ENCODE data around the gene HM13.
A peak's percentile ranks its signal among the peaks of the same experiment; 100 is the strongest.
"Not testable (repeated sequence)": the region's sequence is repeated elsewhere in the genome, so short reads cannot be mapped to it uniquely, and the experiment has no call there.

Gene HM13

GRCh38 chr20:31565699-31566318 is 51.6 kb downstream of the HM13 start:
- no peak for DNase-seq

DNA sequence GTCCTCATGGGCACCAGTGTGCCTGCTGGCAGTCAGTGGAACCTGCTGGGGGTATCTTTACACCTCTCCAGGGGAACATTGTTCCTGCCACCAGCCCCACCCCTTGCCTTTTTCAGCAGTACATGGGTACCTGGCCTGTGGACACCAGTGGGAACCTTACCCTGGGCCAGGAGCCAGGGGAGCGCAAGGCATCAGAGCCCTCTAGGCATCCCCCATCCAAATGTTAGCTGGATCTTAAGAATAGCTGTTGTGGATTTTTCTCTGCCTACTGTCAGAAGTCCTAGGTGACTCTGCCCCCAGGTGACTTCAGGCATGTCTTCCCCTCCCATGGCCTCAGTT is 52.0 kb downstream of the HM13 start:
- no peak for DNase-seq

DNA sequence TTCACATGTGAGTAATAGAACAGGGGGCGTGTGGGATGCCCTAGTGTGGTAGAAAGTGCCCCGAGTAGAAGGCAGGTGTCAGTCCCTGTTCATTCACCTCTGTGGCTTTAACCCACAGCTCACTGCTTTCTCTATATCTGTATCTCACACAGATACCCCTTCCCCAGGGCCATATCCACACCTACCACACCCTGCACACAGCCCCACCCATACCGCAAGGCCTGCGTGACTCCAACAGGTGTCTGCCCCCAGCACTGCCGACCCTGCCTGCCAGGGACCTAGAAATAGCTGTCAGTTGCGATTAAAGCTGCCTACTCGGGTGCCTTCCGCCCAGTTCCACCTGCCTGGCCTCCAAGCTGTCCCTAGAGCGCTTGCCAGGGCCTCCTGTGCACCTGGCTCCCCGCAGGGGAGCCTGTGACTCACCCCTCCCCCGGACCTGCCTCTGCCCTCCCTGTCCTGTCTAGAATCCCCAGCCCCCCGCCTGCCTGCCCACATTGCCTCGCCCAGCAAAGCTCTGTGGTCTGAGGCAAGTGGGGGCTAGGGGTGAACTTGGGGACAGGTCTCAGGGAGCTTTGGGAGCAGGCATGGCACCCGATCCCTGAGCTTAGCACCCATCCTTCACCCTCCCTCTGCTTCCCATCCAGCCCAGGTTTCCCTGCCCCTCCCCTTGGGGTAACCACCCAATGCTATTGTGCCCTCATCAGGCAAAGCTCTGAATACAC is 52.6 kb downstream of the HM13 start:
- no peak for DNase-seq

DNA sequence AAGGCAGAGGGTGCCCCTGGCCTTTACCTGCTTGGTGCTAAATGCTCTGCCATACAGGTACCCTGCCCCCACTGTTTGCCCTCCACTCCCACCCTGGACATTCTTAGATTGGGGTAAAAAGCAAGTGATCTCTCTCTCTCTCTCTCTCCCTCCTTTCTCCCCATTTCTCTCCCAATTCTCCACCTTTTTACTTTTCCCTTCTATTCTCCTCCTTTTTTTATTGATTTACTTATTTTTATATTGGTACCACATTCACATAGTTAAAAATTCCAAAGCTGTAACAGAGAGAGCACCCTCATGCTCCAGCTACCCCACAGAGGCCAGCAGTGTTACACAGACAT is 53.1 kb downstream of the HM13 start:
- no peak for DNase-seq

DNA sequence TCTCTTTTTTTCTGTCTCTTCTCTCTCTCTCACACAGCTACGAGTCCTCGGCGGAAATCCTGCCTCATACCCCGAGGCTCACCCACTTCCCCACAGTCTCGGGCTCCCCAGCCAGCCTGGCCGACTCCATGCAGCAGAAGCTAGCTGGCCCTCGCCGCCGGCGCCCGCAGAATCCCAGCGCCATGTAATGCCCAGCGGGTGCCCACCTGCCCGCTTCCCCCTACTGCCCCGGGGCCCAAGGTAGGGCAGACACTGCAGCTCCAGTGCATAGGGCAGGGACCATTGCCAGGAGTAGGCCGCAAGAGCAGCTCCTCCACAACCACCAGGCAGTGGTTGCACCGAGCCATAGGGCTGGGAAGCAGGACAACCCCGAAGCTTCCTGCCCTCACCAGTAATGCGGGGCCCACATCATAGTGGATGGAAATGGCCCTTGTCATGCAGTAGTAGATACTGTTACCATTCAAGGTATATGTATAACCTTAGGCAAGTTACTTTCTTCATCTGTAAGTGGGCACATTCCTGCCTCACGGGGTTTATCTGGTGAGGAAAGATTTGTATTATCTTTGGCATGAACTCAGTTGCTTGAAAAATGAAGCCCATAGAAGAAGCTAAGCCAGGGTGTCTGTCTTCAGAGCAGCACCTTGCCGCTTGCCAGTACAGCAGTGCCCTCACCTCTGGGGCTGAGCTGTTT is 53.9 kb downstream of the HM13 start:
- no peak for DNase-seq

- DNase-seq, result peak in 3 of 58 donors; percentile 3 to 22 (median 4)
Measured at GRCh38 chr20:31568773-31569162, 54.5 kb downstream of the HM13 start.

DNA sequence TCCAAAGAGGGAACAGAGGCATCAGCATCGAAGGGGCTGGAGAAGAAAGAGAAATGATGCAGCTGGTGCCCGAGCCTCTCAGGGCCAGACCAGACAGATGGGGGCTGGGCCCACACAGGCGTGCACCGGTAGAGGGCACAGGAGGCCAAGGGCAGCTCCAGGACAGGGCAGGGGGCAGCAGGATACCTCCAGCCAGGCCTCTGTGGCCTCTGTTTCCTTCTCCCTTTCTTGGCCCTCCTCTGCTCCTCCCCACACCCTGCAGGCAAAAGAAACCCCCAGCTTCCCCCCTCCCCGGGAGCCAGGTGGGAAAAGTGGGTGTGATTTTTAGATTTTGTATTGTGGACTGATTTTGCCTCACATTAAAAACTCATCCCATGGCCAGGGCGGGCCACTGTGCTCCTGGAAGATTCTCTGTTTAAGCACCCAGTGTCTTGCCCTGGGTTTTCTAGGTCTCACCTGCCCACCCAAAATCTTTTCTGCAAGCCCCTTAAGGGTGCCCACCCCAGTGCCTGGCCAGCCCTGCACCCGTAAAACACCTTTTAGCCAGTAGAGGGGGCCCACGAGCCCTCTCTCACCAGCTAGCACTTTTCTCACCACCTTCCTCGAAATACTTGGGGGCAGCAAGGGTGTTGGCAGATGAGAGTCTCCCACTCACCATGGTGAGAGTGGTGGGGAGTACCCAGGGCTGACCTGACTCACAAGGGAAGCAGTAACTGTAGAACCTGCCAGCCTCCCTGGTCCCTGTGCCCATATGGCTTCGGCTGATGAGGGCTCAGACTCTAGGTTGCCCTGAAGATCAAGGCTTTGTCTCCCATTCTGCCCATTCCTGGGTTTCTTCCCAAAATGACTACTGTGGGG is 55.1 kb downstream of the HM13 start:
- peak in 51 of 58 donors; percentile 9 to 74 (median 38) for DNase-seq

- peak in 1 of 58 donors; percentile 42 for DNase-seq
Measured at GRCh38 chr20:31570021-31570463, 55.8 kb downstream of the HM13 start.

- peak in 57 of 58 donors; percentile 22 to 94 (median 80) for DNase-seq
Measured at GRCh38 chr20:31570735-31571617, 56.7 kb downstream of the HM13 start.

GRCh38 chr20:31572042-31572700 is 57.9 kb downstream of the HM13 start:
- peak in 10 of 58 donors; percentile 38 to 69 (median 56) for DNase-seq

DNA sequence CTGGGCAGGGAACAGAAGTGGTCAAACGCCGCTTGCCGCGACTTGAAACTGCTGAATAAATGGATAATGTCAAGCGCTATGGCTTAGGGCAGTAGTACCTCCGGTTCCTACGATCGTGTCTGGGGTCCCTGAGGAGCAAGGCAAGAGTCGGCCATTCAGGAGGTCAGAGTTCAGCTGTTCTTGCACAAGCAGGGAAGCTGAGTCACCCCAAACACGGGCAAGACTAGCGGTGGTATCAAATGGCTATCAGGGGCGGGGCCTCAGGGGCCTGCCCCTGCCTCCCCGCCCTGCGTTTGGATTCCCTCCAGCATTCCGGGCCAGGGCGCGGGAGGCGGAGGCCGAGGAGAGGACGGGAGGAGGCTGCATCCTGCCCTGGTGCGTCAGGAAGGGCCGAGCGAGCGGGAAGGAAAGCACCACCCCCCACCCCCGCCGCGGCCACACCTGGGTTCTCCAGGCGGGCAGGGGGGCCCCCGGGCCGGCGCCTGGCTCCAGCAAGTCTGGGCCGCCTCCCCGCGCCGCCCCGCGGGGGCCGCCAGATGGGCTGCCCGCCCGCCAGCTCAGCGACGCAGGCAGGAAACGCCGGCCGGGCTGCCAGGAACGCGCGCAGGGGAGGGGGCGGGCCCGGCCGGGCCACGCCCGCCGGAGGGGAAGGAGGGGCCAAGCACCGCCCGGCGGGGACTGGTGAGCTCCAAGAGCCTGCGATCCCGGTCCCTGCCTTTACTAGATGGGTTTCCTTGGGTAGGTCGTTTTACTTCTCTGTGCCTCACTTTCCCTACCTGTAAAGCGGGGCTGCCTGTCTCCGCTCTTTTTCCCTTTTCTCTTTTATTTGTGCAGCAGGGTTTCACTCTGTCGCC is 58.7 kb downstream of the HM13 start:
- DNase-seq, result peak in 57 of 58 donors; percentile 34 to 93 (median 83)

DNA sequence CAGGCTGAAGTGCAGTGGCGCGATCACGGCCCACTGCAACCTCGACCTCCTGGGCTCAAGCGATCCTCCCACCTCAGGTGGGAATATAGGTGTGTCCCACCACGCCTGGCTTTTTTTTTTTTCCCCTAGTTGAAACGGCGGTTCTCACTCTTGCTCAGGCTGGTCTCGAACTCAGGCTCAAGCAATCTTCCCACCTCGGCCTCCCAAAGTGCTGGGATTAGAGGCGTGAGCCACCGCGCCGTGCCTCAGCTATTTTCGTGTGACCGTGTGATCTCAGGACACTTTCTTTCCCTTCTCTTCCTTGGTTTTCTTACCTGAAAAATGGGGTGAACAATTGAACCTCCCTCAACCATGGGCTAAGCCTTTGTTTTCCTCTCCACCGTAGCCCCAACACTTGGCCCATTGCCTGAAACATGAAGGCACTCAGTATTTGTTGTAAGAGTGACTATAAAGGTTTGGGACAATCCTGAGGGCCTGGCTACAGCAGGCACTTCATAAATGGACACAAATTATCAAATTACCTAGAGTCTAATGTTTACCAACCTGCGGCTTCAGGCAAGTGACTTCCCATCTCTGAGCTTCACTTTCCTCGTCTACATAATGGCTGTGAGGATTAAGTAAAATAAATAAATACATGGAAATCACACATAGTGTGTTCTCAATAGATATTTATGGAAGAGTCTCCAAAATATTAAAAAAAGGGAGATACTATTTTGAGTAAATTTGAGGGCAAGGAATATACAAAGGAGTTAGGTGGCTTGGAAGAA is 59.5 kb downstream of the HM13 start:
- DNase-seq, result no peak

DNA sequence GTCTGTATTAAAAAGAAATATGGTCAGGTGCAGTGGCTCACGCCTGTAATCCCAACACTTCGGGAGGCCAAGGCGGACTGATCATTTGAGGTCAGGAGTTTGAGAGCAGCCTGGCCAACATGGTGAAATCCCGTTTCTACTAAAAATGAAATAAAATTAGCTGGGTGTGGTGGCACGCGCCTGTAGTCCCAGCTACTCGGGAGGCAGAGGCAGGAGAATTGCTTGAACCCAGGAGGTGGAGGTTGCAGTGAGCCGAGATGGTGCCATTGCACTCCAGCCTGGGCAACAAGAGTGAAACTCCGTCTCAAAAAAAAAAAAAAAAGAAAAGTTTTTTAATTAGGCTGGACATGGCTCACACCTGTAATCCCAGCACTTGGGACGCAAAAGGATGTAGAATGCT is 60.7 kb downstream of the HM13 start:
- DNase-seq, result not testable (repeated sequence)

DNA sequence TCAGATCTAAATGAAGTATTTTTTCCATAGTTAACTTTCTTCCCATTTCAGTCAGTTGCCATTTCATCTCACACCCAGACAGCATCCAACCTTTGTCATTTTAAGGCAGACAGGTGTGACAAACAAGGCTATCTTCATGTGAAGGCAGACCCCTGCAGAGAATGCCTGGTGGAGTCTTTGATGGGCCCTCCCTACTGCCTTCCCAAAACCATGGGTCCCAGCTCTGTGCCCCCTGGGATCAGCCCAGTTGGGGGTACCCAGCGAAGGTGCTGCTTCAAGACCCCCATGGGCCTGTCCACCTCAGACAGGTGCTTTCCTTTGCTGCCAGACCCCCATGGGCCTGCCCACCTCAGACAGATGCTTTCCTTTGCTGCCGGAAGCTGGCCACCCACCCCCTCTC is 62.5 kb downstream of the HM13 start:
- DNase-seq, result no peak

DNA sequence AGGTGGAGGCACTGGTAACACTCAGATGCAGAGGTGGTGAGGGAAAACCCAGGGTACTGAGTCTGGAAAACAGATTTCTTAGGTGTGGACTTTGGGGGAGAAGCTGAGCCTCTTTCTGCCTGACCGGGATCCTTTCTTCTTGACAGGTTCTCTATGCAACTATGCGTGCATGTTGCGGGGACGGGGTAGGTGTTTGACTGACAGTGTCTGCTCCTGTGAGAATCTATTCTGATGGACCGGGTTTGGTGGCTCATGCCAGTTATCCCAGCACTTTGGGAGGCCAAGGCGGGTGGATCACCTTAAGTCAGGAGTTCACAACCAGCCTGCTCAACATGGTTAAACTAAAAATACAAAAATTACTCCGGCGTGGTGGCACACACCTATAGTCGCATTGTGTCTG is 63.0 kb downstream of the HM13 start:
- DNase-seq, result no peak

DNA sequence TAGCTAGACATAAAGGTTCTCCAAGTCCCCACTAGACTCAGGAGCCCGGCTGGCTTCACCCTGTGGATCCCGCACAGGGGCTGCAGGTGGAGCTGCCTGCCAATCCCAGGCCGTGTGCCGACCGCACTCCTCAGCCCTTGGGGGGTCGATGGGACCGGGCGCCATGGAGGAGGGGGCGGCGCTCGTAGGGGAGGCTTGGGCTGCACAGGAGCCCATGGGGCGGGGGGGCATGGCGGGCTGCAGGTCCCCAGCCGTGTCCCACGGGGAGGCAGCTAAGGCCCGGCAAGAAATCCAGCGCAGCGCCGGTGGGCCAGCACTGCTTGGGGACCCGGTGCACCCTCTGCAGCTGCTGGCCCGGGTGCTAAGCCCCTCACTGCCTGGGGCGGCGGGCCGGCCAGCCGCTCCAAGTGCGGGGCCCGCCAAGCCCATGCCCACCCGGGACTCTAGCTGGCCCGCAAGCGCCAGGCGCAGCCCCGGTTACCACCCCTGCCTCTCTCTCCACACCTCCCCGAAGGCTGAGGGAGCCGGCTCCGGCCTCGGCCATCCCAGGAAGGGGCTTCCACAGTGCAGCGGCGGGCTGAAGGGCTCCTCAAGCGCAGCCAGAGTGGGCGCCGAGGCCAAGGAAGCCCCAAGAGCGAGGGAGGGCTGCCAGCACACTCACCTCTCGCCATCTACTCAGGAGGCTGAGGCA is 64.4 kb downstream of the HM13 start:
- DNase-seq, result no peak

DNA sequence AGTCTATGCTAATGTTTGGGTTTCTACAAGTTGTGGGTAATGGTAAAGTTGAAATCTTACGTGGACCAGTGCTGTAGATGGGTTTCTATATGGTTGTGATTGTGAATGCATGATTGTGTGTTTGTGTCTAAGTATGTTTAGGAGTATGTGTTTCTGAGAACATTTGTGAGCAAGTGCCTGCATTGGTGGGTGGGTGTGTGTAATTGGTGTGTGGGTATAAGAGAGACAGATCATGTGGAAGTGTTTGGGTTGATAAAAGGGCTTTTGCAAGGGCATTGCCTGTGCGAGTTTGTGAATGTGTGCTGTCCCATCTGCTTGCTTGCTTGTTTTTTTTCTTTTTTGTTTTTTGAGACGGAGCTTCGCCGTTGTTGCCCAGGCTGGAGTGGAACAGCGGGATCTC is 65.0 kb downstream of the HM13 start:
- no peak for DNase-seq
